Measurements from ENCODE around the gene ABCC1.

The ABCC1 gene

DNA sequence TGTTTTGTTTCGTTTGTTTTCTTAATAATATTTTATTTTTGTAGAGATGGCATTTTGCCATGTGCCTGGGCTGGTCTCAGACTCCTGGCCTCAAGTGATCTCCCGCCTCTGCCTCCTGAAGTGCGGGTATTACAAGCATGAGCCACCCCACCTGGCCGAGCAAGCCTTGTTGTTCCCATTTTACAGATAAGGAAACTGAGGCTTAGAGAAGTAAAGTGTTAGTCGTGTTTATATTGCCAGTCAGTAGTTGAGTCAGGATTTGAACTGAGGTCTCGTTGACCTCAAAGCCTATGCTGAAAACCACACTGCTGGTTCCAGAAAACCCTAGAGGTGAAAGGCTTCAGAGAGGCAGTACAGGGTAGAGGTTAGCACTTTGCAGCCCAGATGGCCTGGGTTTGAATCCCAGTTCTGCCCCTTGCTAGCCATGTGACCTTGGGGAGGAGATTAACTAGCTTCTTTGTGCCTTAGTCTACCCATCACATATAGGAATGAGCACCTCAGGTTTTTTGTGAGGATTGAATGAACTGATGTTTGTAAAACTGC, 171.8 kb downstream of the ABCC1 start:
- TF ChIP-seq, protein P1, sequence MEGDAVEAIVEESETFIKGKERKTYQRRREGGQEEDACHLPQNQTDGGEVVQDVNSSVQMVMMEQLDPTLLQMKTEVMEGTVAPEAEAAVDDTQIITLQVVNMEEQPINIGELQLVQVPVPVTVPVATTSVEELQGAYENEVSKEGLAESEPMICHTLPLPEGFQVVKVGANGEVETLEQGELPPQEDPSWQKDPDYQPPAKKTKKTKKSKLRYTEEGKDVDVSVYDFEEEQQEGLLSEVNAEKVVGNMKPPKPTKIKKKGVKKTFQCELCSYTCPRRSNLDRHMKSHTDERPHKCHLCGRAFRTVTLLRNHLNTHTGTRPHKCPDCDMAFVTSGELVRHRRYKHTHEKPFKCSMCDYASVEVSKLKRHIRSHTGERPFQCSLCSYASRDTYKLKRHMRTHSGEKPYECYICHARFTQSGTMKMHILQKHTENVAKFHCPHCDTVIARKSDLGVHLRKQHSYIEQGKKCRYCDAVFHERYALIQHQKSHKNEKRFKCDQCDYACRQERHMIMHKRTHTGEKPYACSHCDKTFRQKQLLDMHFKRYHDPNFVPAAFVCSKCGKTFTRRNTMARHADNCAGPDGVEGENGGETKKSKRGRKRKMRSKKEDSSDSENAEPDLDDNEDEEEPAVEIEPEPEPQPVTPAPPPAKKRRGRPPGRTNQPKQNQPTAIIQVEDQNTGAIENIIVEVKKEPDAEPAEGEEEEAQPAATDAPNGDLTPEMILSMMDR (IDR thresholded peaks at IDR 0.05; ENCODE audit: low read length, missing control alignments): no peak
- no peak for DNase-seq (ENCODE audit: low read depth)
- H3K4me3 ChIP-seq (replicated peaks; ENCODE audit: low read depth, low read length): no peak overlapping the region

- TF ChIP-seq, protein P1 (IDR thresholded peaks at IDR 0.05; ENCODE audit: low read length, missing control alignments): no peak
- DNase-seq (ENCODE audit: low read depth): no peak
- H3K4me3 ChIP-seq (replicated peaks; ENCODE audit: low read depth, low read length): no peak overlapping the region
Observed at GRCh38 chr16:16122264-16122663, 172.8 kb downstream of the ABCC1 start.

DNA sequence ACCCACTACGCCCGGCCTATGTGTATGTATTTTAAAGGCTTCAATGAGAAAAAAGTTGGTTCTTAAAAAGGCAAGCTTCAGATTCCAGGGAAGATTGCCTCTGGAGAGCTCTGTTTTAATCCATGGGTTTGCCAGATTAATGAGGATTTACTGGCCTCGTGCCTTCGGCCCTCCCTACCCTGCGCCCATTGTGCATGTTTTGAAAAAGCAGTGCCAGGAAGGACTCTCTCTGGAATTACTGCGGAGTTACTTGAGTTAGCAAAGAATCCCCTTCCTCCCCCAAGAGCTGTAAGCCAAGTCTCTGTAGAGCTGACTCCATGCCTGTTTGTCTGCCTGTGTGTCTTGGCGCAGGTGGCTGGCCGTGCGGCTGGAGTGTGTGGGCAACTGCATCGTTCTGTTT, 175.0 kb downstream of the ABCC1 start:
- TF ChIP-seq, protein P1 (IDR thresholded peaks at IDR 0.05; ENCODE audit: low read length, missing control alignments): no peak
- no peak overlapping the region for H3K4me3 ChIP-seq (replicated peaks; ENCODE audit: low read depth, low read length)

GRCh38 chr16:16124974-16125373, 175.6 kb downstream of the ABCC1 start:
- H3K4me3 ChIP-seq (replicated peaks; ENCODE audit: low read depth, low read length): no peak overlapping the region
- no peak for DNase-seq (ENCODE audit: low read depth)
- TF ChIP-seq, protein P1 (IDR thresholded peaks at IDR 0.05; ENCODE audit: low read length, missing control alignments): no peak

More for the DNA sequence above, 175.0 kb downstream of the ABCC1 start:
- no peak for DNase-seq (ENCODE audit: low read depth)

DNA sequence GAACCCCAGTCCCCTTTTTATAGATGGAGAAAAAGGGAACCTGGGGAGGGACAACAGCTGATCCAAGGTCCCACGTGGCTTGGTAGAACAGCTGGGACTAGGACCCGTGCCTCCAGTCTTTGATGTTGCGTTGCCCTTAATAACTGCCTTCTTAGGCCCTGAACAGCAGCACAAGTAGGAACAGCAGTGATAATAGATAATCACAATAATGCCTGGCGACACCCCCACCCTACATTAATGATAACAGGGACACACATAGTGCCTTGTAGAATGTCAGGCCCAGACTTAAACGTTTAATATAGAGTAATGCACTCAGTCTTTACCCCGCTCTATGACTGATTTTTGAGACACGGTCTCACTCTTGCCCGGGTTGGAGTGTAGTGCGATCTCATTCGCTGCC, 177.5 kb downstream of the ABCC1 start:
- no peak overlapping the region for H3K4me3 ChIP-seq (replicated peaks; ENCODE audit: low read depth, low read length)
- TF ChIP-seq, protein P1 (IDR thresholded peaks at IDR 0.05; ENCODE audit: low read length, missing control alignments): no peak
- no peak for DNase-seq (ENCODE audit: low read depth)

DNA sequence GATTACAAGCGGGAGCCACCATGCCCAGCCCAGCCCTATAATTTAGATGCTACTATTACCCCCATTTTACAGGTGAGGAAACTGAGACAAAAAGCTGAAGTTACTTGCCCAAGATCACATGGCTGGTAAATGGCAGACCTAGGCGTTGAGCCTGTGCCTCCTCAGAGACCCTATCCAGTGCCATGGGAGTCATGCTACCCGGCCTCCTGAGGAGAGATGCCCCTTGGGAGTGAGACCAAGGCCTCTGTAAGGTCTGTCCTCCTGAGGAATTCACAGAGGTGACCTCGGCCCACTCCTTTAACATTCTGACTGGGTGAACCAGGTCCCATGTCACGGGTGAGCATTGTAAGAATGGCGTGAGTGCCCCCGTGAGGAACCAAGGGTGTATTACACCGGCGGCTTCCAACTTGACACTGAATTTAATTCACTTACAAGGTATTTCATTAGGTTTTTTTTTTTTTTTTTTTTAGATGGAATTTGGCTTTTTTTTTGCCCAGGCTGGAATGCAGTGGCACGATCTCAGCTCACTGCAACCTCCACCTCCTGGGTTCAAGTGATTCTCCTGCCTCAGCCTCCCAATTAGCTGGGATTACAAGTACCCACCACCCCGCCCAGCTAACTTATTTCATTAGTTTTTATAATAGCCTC, 178.2 kb downstream of the ABCC1 start:
- TF ChIP-seq, protein P1 (IDR thresholded peaks at IDR 0.05; ENCODE audit: low read length, missing control alignments): peak; percentile 77
- DNase-seq (ENCODE audit: low read depth): peak; percentile 79
- no peak overlapping the region for H3K4me3 ChIP-seq (replicated peaks; ENCODE audit: low read depth, low read length)

DNA sequence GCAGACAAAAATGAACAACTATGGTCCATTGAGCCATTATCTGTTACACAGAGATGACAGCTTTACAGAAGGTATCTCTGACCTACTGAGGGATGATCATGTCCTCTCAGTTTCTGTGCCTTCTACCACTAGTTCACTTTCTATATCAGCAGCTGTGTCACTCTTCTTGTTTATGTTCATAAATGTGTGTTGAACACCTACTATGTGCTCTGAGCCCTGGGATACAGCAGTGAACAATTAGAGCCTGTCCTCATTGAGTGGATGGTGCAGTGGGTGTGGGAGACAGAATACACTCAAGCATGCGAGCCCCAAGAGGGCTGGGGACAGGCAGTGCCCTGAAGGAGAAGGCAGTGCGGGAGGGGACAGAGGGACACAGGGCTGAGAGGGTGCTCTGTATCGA, 181.8 kb downstream of the ABCC1 start:
- TF ChIP-seq, protein P1 (IDR thresholded peaks at IDR 0.05; ENCODE audit: low read length, missing control alignments): no peak
- DNase-seq (ENCODE audit: low read depth): no peak
- H3K4me3 ChIP-seq (replicated peaks; ENCODE audit: low read depth, low read length): no peak overlapping the region
